Inflammatory macrophage treated with lipopolysaccharide for 1 hour (primary cell): ENCODE data around the gene PLVAP.

Source experiments
- DNase-seq, 2 donors: peaks; one replicate each; pipeline ENCODE4 v3.0.0-alpha.2; 2020 to 2022

Gene PLVAP

GRCh38 chr19:17333611-17334413 lies 43.3 kb downstream of the PLVAP start:
- DNase-seq: peak; percentile 59 to 68

DNA sequence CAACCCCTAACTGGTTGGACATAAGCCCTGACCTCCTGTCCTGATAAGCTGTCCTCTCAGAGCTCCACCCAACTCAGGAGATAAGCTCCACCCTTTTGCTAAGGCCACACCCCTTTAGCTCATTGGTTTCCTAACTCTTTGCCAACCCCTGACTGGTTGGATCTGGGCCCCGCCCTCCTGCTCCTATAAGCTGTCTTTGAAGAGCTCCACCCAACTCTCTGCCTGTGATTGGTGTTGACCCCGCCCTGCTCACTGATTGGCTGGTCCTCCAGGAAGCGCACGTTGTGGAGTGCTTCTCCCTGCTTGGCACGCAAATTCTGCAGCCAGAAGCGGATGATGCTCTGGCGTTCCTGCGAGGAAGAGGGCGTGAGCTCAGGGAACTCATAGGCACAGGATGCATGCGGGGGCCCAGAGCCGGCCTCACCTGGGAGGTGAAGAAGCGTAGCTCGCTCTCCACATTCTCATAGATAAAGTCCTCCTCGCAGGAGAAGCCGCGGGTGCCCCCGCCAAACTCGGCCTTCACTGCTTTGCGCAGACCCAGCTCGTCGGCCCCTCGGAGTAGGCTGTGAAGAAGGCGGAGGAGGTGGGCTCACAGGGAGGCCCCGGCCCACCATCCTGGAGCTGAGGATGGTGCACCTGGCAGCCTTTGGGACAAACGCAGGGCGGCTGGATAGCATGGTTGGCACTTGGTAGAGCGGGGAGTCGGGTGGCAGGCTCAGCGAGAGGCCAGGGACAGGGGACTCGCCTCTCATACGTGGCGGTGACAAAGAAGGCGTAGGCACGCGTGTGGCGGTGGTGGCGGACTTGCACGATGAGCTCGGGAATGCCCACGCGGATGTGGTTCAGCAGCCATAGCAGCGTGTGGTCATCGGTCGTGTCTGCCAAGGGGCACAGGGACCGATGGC lies 44.2 kb downstream of the PLVAP start:
- peak; percentile 59 to 63 for DNase-seq

DNA sequence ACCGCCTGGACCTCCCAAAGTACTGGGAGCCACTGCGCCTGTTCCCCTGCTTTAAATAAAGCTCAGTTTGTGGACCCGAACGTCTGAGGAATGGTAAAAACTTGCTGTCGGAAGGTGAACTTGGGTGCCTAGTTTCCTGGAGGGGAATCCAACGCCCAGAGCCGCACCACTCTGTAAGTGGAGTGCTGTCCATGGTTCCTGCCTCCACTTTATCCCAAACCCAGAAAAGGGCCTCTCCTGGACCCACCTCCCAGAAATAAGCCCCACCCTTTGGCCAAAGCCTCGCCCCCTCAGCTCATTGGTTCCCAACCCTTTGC lies 44.8 kb downstream of the PLVAP start:
- no peak for DNase-seq

DNA sequence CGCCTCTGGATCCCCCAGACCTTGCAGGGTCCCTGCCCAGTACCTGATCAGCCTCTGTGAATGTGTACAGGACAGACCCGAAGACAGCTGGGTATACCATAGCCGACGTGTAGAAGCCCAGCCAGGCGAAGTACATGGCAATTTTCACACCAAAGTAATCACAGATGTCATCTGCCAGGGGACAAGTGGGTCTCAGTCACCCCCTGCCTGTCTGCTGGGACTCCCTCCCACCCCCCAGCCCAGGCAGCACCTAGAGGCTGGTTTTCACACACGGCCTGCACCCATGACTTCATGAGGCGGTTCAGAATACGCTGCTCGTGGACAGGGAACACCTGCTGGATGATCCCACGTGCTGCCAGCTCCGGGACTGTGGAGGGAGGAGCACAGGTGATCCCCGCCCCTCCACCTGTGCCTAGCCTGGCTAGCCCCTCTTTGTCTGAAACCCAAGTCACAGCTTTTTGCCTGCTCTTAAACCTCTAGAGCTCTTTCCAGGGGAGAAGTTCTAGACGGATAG lies 46.0 kb downstream of the PLVAP start:
- no peak for DNase-seq

- DNase-seq: no peak
These were observed 46.7 kb downstream of the PLVAP start for GRCh38 chr19:17330262-17331044.

GRCh38 chr19:17329366-17330261 lies 47.5 kb downstream of the PLVAP start:
- DNase-seq: no peak

GRCh38 chr19:17328517-17329365 lies 48.4 kb downstream of the PLVAP start:
- no peak for DNase-seq

GRCh38 chr19:17327654-17328516 lies 49.3 kb downstream of the PLVAP start:
- DNase-seq: peak; percentile 19 to 36

- DNase-seq: no peak
These were observed 50.0 kb downstream of the PLVAP start for GRCh38 chr19:17327068-17327653.

DNA sequence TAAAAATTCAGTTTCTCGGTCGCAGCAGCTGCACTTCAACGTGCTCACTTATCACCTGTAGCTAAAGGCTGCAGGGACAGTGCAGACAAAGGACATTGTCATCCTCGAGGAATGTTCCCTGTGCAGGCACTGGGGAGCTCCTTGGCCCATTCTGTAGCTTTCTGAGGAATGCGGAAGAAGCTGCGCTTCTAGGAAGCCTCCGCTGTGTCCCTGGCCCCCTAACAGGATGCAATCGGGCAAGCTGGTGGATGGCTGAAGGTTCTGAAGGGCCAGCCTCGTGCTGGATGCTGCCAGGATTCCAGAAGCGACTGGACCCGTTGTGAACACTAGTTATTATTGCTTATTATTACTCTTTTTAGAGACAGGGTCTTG lies 50.6 kb downstream of the PLVAP start:
- no peak for DNase-seq

- no peak for DNase-seq
These were observed 51.1 kb downstream of the PLVAP start for GRCh38 chr19:17325881-17326594.

- DNase-seq: no peak
These were observed 52.0 kb downstream of the PLVAP start for GRCh38 chr19:17325133-17325532.

GRCh38 chr19:17324357-17325114 lies 52.6 kb downstream of the PLVAP start:
- DNase-seq: no peak

DNA sequence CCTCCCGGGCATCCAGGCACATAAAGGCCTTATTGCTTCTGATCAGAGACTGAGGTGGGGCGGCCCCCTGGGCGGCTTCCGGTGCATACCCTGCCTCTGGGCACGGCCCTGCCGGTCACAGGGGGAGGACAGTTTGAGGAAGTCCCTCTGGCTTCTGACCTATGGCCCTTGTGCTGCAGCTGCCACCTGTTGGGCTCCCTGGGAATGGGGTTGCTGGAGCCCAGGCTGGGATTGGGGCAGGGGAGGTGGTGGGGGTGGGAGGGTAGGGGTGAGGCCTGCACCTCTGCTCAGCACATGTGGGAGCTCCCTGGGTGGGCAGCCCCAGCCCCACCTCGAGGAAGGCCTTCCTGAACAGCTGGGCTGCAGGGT lies 53.2 kb downstream of the PLVAP start:
- DNase-seq: peak in 1 of 2 donors; percentile 40

GRCh38 chr19:17323300-17323963 lies 53.7 kb downstream of the PLVAP start:
- DNase-seq: no peak

DNA sequence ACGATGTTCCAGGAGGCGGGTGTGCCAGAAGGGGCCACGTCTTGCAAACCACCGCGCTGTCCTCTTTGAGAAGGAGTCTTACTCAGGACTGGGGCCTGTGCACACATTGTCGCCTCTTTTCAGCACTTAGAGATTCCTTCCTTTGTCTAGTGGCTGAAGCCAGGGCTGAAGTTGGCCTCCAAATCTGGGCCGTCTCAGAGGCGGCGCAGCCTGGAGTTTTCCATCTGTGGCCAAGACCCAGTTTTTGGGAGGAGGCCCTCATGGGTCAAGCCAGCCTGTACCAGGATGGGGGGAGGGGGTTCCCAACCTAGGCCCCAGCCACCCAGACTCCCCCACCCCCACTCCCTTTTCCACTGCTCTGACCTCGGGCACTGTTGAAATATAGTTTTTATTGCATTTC lies 54.3 kb downstream of the PLVAP start:
- no peak for DNase-seq

- DNase-seq: no peak
These were observed 55.3 kb downstream of the PLVAP start for GRCh38 chr19:17321655-17322489.
